AG04450 (cell line): ENCODE data around the gene KLC3. TPM values are rescaled to one million over a fixed set of nuclear protein-coding genes. Genes with fewer than 3 reads are reported as not detected.
"Not testable (repeated sequence)": the region's sequence is repeated elsewhere in the genome, so short reads cannot be mapped to it uniquely, and the experiment has no call there.

ENCODE experiments used
- CTCF ChIA-PET: fragments of 300-600, 350-600 bp; formaldehyde crosslinking; extraction: SDS; loops from one replicate; lab custom pipeline; 2022; ENCODE audit warnings: antibody characterized with exemption, inconsistent platforms; lab: Charles Lee
- POLR2A ChIA-PET: fragments of 350-600 bp; formaldehyde crosslinking; extraction: SDS; loops from one replicate; lab custom pipeline; 2021; ENCODE audit warnings: antibody characterized with exemption, inconsistent platforms; lab: Yijun Ruan, JAX
- DNase-seq: peaks from one replicate; pipeline ENCODE4 v3.0.0-alpha.2; 2011; ENCODE audit warnings: low read depth, low spot score
- H3K27ac ChIP-seq: one replicate; pipeline ENCODE4 v1.5.1; 2012; ENCODE audit warnings: low read depth, low read length, control low read depth
- H3K27me3 ChIP-seq: one replicate; pipeline ENCODE4 v1.6.0; 2012; ENCODE audit warnings: low read length; ENCODE audit not compliant: control insufficient read depth, insufficient read depth
- H3K4me3 ChIP-seq: 2 replicates; pipeline ENCODE4 v1.5.1; 2011; ENCODE audit warnings: mild to moderate bottlenecking, low read depth, low read length, control low read depth
- H3K9me3 ChIP-seq: 2 replicates; pipeline ENCODE4 v1.5.1; 2012; ENCODE audit warnings: low read length; ENCODE audit not compliant: control insufficient read depth, insufficient read depth
- CTCF ChIP-seq: IDR thresholded peaks from 2 replicates; pipeline ENCODE4 v1.5.1; 2011; ENCODE audit warnings: low read depth, low read length, control low read depth, inconsistent platforms
- polyA plus RNA-seq: library from polyadenylated mRNA; depleted of rRNA; stranded (reverse); fragments of >200 nt; gene quantifications from 2 replicates; pipeline ENCODE4 v1.2.3, GENCODE V29; 2011

KLC3 gene
- polyA plus RNA-seq, 1 experiment, result not detected

- CTCF ChIA-PET, result no interaction called here
- Histone ChIP-seq H3K27me3 (peaks cover 4% of the 10 kb centered on the region), H3K27ac (no peak overlapping the region), H3K9me3 (no peaks in the 10 kb centered on the region), H3K4me3 (no peak overlapping the region)
- TF ChIP-seq CTCF, result no peak
- no peak for DNase-seq
- POLR2A ChIA-PET, result no interaction called here
Measured at GRCh38 chr19:45333609-45334303, 6.8 kb upstream of the KLC3 start.

GRCh38 chr19:45334881-45335280 is 5.7 kb upstream of the KLC3 start:
- H3K9me3 ChIP-seq, H3K27me3 ChIP-seq, H3K27ac ChIP-seq, DNase-seq, H3K4me3 ChIP-seq, POLR2A ChIA-PET, CTCF ChIA-PET: not testable (repeated sequence)

GRCh38 chr19:45336696-45337251 is 3.8 kb upstream of the KLC3 start:
- ChIA-PET CTCF (interaction anchor here (0.6 to 0.8 kb wide), 2 partner anchors 119 to 136 kb away, joined by 3 to 4 read pairs; no protein-coding TSS in a partner anchor), POLR2A (interaction anchor here (0.6 kb wide), 1 partner anchor 23 kb away, joined by 3 read pairs; no protein-coding TSS in a partner anchor)
- Histone ChIP-seq H3K9me3 (no peaks in the 10 kb centered on the region), H3K27me3 (peaks cover 3% of the 10 kb centered on the region), H3K4me3 (no peak overlapping the region), H3K27ac (no peak overlapping the region)
- TF ChIP-seq CTCF, result no peak
- no peak for DNase-seq

- Histone ChIP-seq H3K27ac (no peak overlapping the region), H3K9me3 (no peaks in the 10 kb centered on the region), H3K4me3 (no peak overlapping the region), H3K27me3 (peaks cover 3% of the 10 kb centered on the region)
- CTCF ChIA-PET, result interaction anchor here (0.8 to 2.3 kb wide), 12 partner anchors 12 to 435 kb away, joined by 3 to 16 read pairs (median 6); no protein-coding TSS in a partner anchor
- TF ChIP-seq CTCF, result no peak
- POLR2A ChIA-PET, result no interaction called here
- no peak for DNase-seq
Measured at GRCh38 chr19:45339629-45340028, 921 bp upstream of the KLC3 start.

DNA sequence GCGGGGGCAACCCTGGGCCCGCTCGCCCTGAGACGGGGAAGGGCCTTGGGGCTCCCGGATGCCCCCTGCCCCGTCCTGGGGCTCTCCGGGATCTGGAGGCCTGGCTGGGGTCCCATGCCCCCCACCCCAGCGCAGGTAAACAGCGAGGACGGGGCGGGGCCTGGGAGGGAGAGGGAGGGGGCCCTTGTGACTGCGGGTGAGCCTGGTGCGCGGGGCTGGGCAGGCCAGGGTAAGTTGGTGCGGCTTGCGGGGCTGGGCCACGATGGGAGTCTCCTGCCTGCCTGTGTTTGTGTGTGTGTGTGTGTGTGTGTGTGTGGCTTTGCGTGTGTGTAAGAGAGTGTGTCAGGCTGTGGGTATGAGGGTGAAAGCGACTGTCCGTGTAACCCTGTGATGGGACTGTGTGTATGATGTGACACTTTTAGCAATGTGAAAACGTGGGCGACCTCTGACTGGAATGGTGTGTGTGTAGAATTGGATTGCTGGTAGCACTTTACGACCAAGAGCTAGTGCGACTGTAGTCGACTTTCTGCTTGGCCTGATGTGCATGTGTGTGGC is 426 bp downstream of the KLC3 start:
- Histone ChIP-seq H3K27me3 (peaks cover 6% of the 10 kb centered on the region), H3K27ac (no peak overlapping the region), H3K4me3 (0 out of 2 replicates have a peak overlapping the region, but pooled peaks have one; percentile 13), H3K9me3 (no peaks in the 10 kb centered on the region)
- DNase-seq, result no peak
- no peak for TF ChIP-seq CTCF
- ChIA-PET POLR2A (interaction anchor here (0.5 to 0.7 kb wide), 2 partner anchors 12 to 20 kb away, joined by 3 to 6 read pairs; no protein-coding TSS in a partner anchor), CTCF (interaction anchor here (0.6 kb wide), 1 partner anchor 320 kb away, joined by 4 read pairs; no protein-coding TSS in a partner anchor)
